Endothelial cell of umbilical vein (primary cell): ENCODE results near the gene TAS1R1.

Experiments
- CTCF ChIP-seq, 2 donors: IDR thresholded peaks; 1 replicate in 1 of 2; 2 replicates in 1 of 2; pipeline ENCODE4 v1.5.1; 2011; ENCODE audit warnings: low read length in 2 of 2, mild to moderate bottlenecking in 2 of 2, moderate library complexity in 2 of 2, control low read depth in 1 of 2, inconsistent platforms in 1 of 2, low read depth in 1 of 2; ENCODE audit not compliant: insufficient read depth in 1 of 2; ENCODE audit errors: extremely low read depth in 1 of 2
- EZH2 ChIP-seq: IDR thresholded peaks from 2 replicates; pipeline ENCODE4 v1.6.1; 2012; ENCODE audit warnings: borderline replicate concordance, low read depth, mild to moderate bottlenecking, moderate library complexity, low read length, inconsistent platforms; ENCODE audit not compliant: severe bottlenecking
- POLR2A ChIP-seq: IDR thresholded peaks from 2 replicates; pipeline ENCODE4 v1.6.1; 2012; ENCODE audit warnings: low read depth, mild to moderate bottlenecking, control low read depth, low read length
- POLR2AphosphoS5 ChIP-seq: IDR thresholded peaks from 2 replicates; pipeline ENCODE4 v1.6.1; 2012; ENCODE audit warnings: low read depth, mild to moderate bottlenecking, control low read depth, low read length, moderate library complexity; ENCODE audit not compliant: insufficient read depth

DNA sequence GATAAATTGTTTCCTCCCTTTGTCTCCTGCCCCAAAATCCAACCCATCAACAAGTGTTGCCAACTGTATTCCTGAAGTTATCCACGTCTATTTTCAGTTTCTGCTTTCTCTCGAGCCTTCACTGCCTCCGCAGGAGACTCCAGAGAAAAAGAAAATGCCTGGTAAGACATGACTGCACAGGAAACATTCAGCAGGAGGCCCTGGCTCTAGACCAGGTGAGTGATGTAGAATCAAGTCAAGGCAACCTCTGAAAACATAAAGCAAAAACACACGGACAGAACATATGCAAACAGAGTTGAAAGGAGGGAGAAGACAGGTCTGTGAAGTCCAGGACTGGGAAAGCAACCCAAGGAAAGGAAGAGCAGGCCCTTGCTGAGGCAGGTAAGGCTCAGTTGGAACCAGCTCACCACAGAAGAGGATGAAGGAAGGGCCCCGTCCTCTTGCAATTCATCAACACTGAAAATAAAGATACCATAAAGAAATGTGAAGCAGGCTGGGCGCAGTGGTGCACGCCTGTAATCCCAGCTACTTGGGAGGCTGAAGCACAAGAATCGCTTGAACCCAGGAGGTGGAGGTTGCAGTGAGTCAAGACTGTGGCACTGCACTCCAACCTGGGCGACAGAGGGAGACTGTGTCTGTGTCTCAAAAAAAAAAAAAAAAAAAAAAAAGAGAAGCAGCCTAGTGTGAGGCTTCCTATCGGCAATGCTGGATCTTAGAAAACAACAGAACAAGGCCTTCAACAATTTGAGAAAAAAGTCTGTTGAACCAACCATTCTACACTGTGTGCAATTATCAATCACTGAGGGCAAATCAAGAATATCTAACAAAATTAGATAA, 9.6 kb upstream of the TAS1R1 start:
- TF ChIP-seq POLR2A (no peak), CTCF (IDR thresholded peaks at IDR 0.05; ENCODE audit: extremely low read depth in 1 of 2, insufficient read depth in 1 of 2, low read depth in 1 of 2, low read length in 2 of 2) (no peak), EZH2 (no peak), POLR2AphosphoS5 (no peak)
